ENCODE measurements around the gene TAOK3.

TAOK3 gene

GRCh38 chr12:118377884-118378470, 5.3 kb upstream of the TAOK3 start:
- peak overlapping the region; percentile 89 for H3K9ac ChIP-seq (ENCODE audit: low read length)
- peak overlapping the region; percentile 98 for H3K4me3 ChIP-seq (ENCODE audit: low read length)
- H3K27me3 ChIP-seq (ENCODE audit: low read depth, low read length), result no peaks in the 10 kb centered on the region
- peaks cover 24% of the 10 kb centered on the region for H3K4me1 ChIP-seq (ENCODE audit: low read length)
- TF ChIP-seq, protein P1, sequence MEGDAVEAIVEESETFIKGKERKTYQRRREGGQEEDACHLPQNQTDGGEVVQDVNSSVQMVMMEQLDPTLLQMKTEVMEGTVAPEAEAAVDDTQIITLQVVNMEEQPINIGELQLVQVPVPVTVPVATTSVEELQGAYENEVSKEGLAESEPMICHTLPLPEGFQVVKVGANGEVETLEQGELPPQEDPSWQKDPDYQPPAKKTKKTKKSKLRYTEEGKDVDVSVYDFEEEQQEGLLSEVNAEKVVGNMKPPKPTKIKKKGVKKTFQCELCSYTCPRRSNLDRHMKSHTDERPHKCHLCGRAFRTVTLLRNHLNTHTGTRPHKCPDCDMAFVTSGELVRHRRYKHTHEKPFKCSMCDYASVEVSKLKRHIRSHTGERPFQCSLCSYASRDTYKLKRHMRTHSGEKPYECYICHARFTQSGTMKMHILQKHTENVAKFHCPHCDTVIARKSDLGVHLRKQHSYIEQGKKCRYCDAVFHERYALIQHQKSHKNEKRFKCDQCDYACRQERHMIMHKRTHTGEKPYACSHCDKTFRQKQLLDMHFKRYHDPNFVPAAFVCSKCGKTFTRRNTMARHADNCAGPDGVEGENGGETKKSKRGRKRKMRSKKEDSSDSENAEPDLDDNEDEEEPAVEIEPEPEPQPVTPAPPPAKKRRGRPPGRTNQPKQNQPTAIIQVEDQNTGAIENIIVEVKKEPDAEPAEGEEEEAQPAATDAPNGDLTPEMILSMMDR (IDR thresholded peaks at IDR 0.05; ENCODE audit: low read depth, low read length), result peak; percentile 90
- no peak for TF ChIP-seq EZH2phosphoT487 (IDR thresholded peaks at IDR 0.05; ENCODE audit: low read depth)
- H3K79me2 ChIP-seq (ENCODE audit: low read length), result peaks cover 21% of the 10 kb centered on the region
- peak overlapping the region; percentile 98 for H3K4me2 ChIP-seq (ENCODE audit: low read length)
- H3K9me3 ChIP-seq (ENCODE audit: insufficient read depth, low read length), result no peaks in the 10 kb centered on the region
- H4K20me1 ChIP-seq (ENCODE audit: insufficient read depth, low read length), result peaks cover 5% of the 10 kb centered on the region; the same call in 1 of the 2 replicates
- H3K27ac ChIP-seq (ENCODE audit: low read length), result peak overlapping the region; percentile 42
- no peak overlapping the region for H2AFZ ChIP-seq (ENCODE audit: low read depth, low read length)
- H3K36me3 ChIP-seq (replicated peaks; ENCODE audit: low read depth, low read length), result peaks cover 12% of the 10 kb centered on the region

- H3K9me3 ChIP-seq (ENCODE audit: insufficient read depth, low read length), result no peaks in the 10 kb centered on the region
- H3K27ac ChIP-seq (ENCODE audit: low read length), result peak overlapping the region; percentile 42
- H3K4me2 ChIP-seq (ENCODE audit: low read length), result peak overlapping the region; percentile 98
- peak overlapping the region; percentile 89 for H3K9ac ChIP-seq (ENCODE audit: low read length)
- no peak for TF ChIP-seq EZH2phosphoT487 (IDR thresholded peaks at IDR 0.05; ENCODE audit: low read depth)
- TF ChIP-seq, protein P1 (IDR thresholded peaks at IDR 0.05; ENCODE audit: low read depth, low read length), result no peak
- peaks cover 5% of the 10 kb centered on the region; the same call in 1 of the 2 replicates for H4K20me1 ChIP-seq (ENCODE audit: insufficient read depth, low read length)
- H3K36me3 ChIP-seq (replicated peaks; ENCODE audit: low read depth, low read length), result peaks cover 11% of the 10 kb centered on the region
- peaks cover 24% of the 10 kb centered on the region for H3K4me1 ChIP-seq (ENCODE audit: low read length)
- peak overlapping the region; percentile 12; the same call in 1 of the 2 replicates for H2AFZ ChIP-seq (ENCODE audit: low read depth, low read length)
- H3K27me3 ChIP-seq (ENCODE audit: low read depth, low read length), result no peaks in the 10 kb centered on the region
- peak overlapping the region; percentile 98 for H3K4me3 ChIP-seq (ENCODE audit: low read length)
- H3K79me2 ChIP-seq (ENCODE audit: low read length), result peaks cover 21% of the 10 kb centered on the region
Observed at GRCh38 chr12:118377021-118377883, 4.5 kb upstream of the TAOK3 start.

GRCh38 chr12:118376089-118377020, 3.6 kb upstream of the TAOK3 start, which contains the start of gene SUDS3:
Gene SUDS3 (plus strand): TSS chr12:118376555. CDS start chr12:118376692, 137 bp downstream.
- peak within 1 kb of the TSS; percentile 89 for H3K9ac ChIP-seq (ENCODE audit: low read length)
- H3K27me3 ChIP-seq (ENCODE audit: low read depth, low read length), result peaks cover 1% of the 10 kb centered on the region; the same call in 1 of the 2 replicates
- H3K4me1 ChIP-seq (ENCODE audit: low read length), result peaks cover 24% of the 10 kb centered on the region
- peaks cover 21% of the 10 kb centered on the region for H3K79me2 ChIP-seq (ENCODE audit: low read length)
- peak within 1 kb of the TSS; percentile 84 for H3K27ac ChIP-seq (ENCODE audit: low read length)
- H2AFZ ChIP-seq (ENCODE audit: low read depth, low read length), result peak within 1 kb of the TSS; percentile 94
- H3K36me3 ChIP-seq (replicated peaks; ENCODE audit: low read depth, low read length), result peaks cover 11% of the 10 kb centered on the region
- no peaks in the 10 kb centered on the region for H3K9me3 ChIP-seq (ENCODE audit: insufficient read depth, low read length)
- TF ChIP-seq, protein P1 (IDR thresholded peaks at IDR 0.05; ENCODE audit: low read depth, low read length), result peak; percentile 91
- no peak for TF ChIP-seq EZH2phosphoT487 (IDR thresholded peaks at IDR 0.05; ENCODE audit: low read depth)
- H4K20me1 ChIP-seq (ENCODE audit: insufficient read depth, low read length), result peaks cover 5% of the 10 kb centered on the region; the same call in 1 of the 2 replicates
- H3K4me2 ChIP-seq (ENCODE audit: low read length), result peak within 1 kb of the TSS; percentile 98
- peak within 1 kb of the TSS; percentile 98 for H3K4me3 ChIP-seq (ENCODE audit: low read length)
